GM23338 (cell line): ENCODE measurements around the gene SRP68. TPM values are rescaled to one million over a fixed set of nuclear protein-coding genes. Genes with fewer than 3 reads are reported as not detected.

Source experiments
- ATAC-seq: fragments of 200-7000 bp; cut with Tn5 transposase; 3 replicates; pipeline ENCODE4 v1.9.1; 2020
- DNase-seq: peaks from one replicate; pipeline ENCODE4 v3.0.0-alpha.2; 2015; ENCODE audit warnings: low spot score
- H2AFZ ChIP-seq: fragments of 200-600 bp; sonication (generic); 2 replicates; pipeline ENCODE4 v1.8.0; 2016; ENCODE audit warnings: antibody characterized with exemption, mild to moderate bottlenecking, moderate library complexity
- H3F3A ChIP-seq: fragments of 200-600 bp; sonication (generic); replicated peaks from 2 replicates; pipeline ENCODE4 v1.8.0; 2017; ENCODE audit warnings: antibody characterized with exemption, mixed run types, low read depth
- H3K27ac ChIP-seq: fragments of 200-600 bp; sonication (generic); 2 replicates; pipeline ENCODE4 v1.6.1; 2016; ENCODE audit warnings: low read depth
- H3K27me3 ChIP-seq: fragments of 200-600 bp; sonication (generic); 2 replicates; pipeline ENCODE4 v1.8.0; 2016; ENCODE audit warnings: mild to moderate bottlenecking, mixed run types, moderate library complexity; ENCODE audit not compliant: insufficient read depth
- H3K36me3 ChIP-seq: fragments of 200-600 bp; sonication (generic); 2 replicates; pipeline ENCODE4 v1.8.0; 2016; ENCODE audit warnings: mild to moderate bottlenecking; ENCODE audit not compliant: insufficient read depth
- H3K4me1 ChIP-seq: fragments of 200-600 bp; sonication (generic); 2 replicates; pipeline ENCODE4 v1.8.0; 2016; ENCODE audit warnings: mild to moderate bottlenecking, moderate library complexity; ENCODE audit not compliant: insufficient read depth
- H3K4me2 ChIP-seq: fragments of 200-600 bp; sonication (generic); 2 replicates; pipeline ENCODE4 v1.7.1; 2017; ENCODE audit warnings: mixed run types
- H3K4me3 ChIP-seq: fragments of 200-600 bp; sonication (generic); 2 replicates; pipeline ENCODE4 v1.6.1; 2016; ENCODE audit warnings: mixed run types
- H3K79me2 ChIP-seq: fragments of 200-600 bp; sonication (generic); replicated peaks from 2 replicates; pipeline ENCODE4 v1.8.0; 2017; ENCODE audit warnings: mild to moderate bottlenecking; ENCODE audit not compliant: insufficient read depth
- H3K9me2 ChIP-seq: fragments of 200-600 bp; sonication (generic); 2 replicates; pipeline ENCODE4 v1.8.0; 2017; ENCODE audit not compliant: insufficient read depth
- H4K20me1 ChIP-seq: fragments of 200-600 bp; sonication (generic); replicated peaks from 2 replicates; pipeline ENCODE4 v1.8.0; 2017; ENCODE audit warnings: mild to moderate bottlenecking; ENCODE audit not compliant: insufficient read depth
- H3K27ac Mint-ChIP-seq: 2 replicates; pipeline ENCODE4 v1.8.0; 2020; ENCODE audit warnings: inconsistent platforms, mild to moderate bottlenecking, moderate library complexity, mixed read lengths
- H3K27me3 Mint-ChIP-seq: 3 replicates; pipeline ENCODE4 v1.8.0; 2022; ENCODE audit warnings: low read depth, mild to moderate bottlenecking, moderate library complexity, mixed read lengths, inconsistent platforms; ENCODE audit not compliant: insufficient read depth, poor library complexity
- H3K36me3 Mint-ChIP-seq: 3 replicates; pipeline ENCODE4 v1.8.0; 2021; ENCODE audit warnings: low read depth, mild to moderate bottlenecking, inconsistent platforms, moderate library complexity, mixed read lengths
- H3K4me1 Mint-ChIP-seq: 3 replicates; pipeline ENCODE4 v1.8.0; 2020; ENCODE audit warnings: mild to moderate bottlenecking, inconsistent platforms, mixed read lengths
- H3K4me3 Mint-ChIP-seq: 3 replicates; pipeline ENCODE4 v1.8.0; 2021; ENCODE audit warnings: moderate library complexity, mild to moderate bottlenecking, inconsistent platforms, mixed read lengths
- H3K9me3 Mint-ChIP-seq: 3 replicates; pipeline ENCODE4 v1.8.0; 2020; ENCODE audit warnings: moderate library complexity, mild to moderate bottlenecking, inconsistent platforms, mixed read lengths
- CREB1 ChIP-seq: fragments of 250-450 bp; sonication (Bioruptor Pico); IDR thresholded peaks from 2 replicates; pipeline ENCODE4 v1.5.0; 2020; ENCODE audit warnings: low read depth, mild to moderate bottlenecking, moderate library complexity
- EZH2 ChIP-seq: fragments of 200-600 bp; sonication (generic); IDR thresholded peaks from one replicate; pipeline ENCODE4 v1.8.0; 2017; ENCODE audit warnings: antibody characterized with exemption, mild to moderate bottlenecking, low read depth; ENCODE audit not compliant: unreplicated experiment
- NANOG ChIP-seq: IDR thresholded peaks from 2 replicates; pipeline ENCODE4 v1.6.1; 2016; ENCODE audit warnings: antibody characterized with exemption, borderline replicate concordance
- STAT1 ChIP-seq: IDR thresholded peaks from one replicate; pipeline ENCODE4 v1.6.1; 2016; ENCODE audit warnings: antibody characterized with exemption; ENCODE audit not compliant: unreplicated experiment
- ZNF114 ChIP-seq: fragments of 250-450 bp; sonication (Bioruptor Pico); IDR thresholded peaks from 2 replicates; pipeline ENCODE4 v1.5.0; 2020; ENCODE audit warnings: mild to moderate bottlenecking, moderate library complexity
- polyA plus RNA-seq: library from polyadenylated mRNA; unstranded; fragments of >200 nt; fragmentation: Nextera tagmentation; extraction: Ambion mirVana; gene quantifications from 2 replicates; pipeline ENCODE4 v1.2.1, GENCODE V29; 2016
- total RNA-seq: library from RNA; depleted of rRNA; stranded (reverse); fragments of >200 nt; shearing (Covaris generic); gene quantifications from 2 replicates; pipeline ENCODE4 v1.2.3, GENCODE V29; 2014
- TF ChIP-seq, protein P1 (sequence below): fragments of 250-450 bp; sonication (Bioruptor Pico); IDR thresholded peaks from 2 replicates; pipeline ENCODE4 v1.5.0; 2020; ENCODE audit warnings: mild to moderate bottlenecking, moderate library complexity
- TF ChIP-seq, protein P2 (sequence below): IDR thresholded peaks from 2 replicates; pipeline ENCODE4 v1.6.1; 2016; ENCODE audit warnings: antibody characterized with exemption
- TF ChIP-seq, protein P3 (sequence below): IDR thresholded peaks from one replicate; pipeline ENCODE4 v1.6.1; 2018; ENCODE audit warnings: antibody characterized with exemption; ENCODE audit not compliant: unreplicated experiment
- TF ChIP-seq, protein P4 (sequence below), 2 experiments: fragments of 200-600 bp in 1 of 2; sonication (generic) in 1 of 2; conservative IDR thresholded peaks; 2 replicates each; pipeline versions ENCODE4 v1.5.1 to v1.6.1; 2016 to 2017; ENCODE audit warnings: antibody characterized with exemption in 2 of 2, low read depth in 2 of 2, mild to moderate bottlenecking in 2 of 2, moderate library complexity in 1 of 2

Gene SRP68
- total and polyA plus RNA-seq, 2 experiments from 2014 or later, result 30.7 to 62.8 TPM

DNA sequence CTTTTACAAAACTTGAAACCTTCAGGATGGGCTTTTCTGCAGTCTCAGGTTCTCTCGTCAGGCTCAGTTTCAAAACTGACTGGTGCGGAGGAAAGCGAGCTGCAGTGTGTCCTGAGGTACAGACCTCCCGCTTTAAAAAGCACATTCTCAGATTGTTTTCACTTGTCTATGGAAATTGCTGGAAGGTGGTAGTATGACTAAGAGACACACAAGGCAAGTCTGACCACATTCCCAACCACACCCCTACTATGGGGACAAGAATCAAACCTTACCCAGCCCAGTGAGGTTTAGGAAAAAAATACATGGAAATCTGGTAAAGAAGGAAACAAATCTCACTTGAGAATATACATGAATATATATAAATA is 18.2 kb downstream of the SRP68 start:
- H3K36me3 Mint-ChIP-seq, result peaks cover 64% of the 10 kb centered on the region
- peaks cover 15% of the 10 kb centered on the region; the same call in 1 of the 2 replicates for H3F3A ChIP-seq
- no peak overlapping the region for H2AFZ ChIP-seq
- peaks cover 3% of the 10 kb centered on the region; the same call in 2 of the 3 replicates for H3K4me1 Mint-ChIP-seq
- peaks cover 8% of the 10 kb centered on the region; the same call in 1 of the 2 replicates for H3K4me1 ChIP-seq
- H3K27me3 Mint-ChIP-seq, result peaks cover 1% of the 10 kb centered on the region
- peaks cover 49% of the 10 kb centered on the region for H3K36me3 ChIP-seq
- no peak for TF ChIP-seq ZNF114
- TF ChIP-seq NANOG, result no peak
- TF ChIP-seq STAT1, result no peak
- TF ChIP-seq, protein P1, sequence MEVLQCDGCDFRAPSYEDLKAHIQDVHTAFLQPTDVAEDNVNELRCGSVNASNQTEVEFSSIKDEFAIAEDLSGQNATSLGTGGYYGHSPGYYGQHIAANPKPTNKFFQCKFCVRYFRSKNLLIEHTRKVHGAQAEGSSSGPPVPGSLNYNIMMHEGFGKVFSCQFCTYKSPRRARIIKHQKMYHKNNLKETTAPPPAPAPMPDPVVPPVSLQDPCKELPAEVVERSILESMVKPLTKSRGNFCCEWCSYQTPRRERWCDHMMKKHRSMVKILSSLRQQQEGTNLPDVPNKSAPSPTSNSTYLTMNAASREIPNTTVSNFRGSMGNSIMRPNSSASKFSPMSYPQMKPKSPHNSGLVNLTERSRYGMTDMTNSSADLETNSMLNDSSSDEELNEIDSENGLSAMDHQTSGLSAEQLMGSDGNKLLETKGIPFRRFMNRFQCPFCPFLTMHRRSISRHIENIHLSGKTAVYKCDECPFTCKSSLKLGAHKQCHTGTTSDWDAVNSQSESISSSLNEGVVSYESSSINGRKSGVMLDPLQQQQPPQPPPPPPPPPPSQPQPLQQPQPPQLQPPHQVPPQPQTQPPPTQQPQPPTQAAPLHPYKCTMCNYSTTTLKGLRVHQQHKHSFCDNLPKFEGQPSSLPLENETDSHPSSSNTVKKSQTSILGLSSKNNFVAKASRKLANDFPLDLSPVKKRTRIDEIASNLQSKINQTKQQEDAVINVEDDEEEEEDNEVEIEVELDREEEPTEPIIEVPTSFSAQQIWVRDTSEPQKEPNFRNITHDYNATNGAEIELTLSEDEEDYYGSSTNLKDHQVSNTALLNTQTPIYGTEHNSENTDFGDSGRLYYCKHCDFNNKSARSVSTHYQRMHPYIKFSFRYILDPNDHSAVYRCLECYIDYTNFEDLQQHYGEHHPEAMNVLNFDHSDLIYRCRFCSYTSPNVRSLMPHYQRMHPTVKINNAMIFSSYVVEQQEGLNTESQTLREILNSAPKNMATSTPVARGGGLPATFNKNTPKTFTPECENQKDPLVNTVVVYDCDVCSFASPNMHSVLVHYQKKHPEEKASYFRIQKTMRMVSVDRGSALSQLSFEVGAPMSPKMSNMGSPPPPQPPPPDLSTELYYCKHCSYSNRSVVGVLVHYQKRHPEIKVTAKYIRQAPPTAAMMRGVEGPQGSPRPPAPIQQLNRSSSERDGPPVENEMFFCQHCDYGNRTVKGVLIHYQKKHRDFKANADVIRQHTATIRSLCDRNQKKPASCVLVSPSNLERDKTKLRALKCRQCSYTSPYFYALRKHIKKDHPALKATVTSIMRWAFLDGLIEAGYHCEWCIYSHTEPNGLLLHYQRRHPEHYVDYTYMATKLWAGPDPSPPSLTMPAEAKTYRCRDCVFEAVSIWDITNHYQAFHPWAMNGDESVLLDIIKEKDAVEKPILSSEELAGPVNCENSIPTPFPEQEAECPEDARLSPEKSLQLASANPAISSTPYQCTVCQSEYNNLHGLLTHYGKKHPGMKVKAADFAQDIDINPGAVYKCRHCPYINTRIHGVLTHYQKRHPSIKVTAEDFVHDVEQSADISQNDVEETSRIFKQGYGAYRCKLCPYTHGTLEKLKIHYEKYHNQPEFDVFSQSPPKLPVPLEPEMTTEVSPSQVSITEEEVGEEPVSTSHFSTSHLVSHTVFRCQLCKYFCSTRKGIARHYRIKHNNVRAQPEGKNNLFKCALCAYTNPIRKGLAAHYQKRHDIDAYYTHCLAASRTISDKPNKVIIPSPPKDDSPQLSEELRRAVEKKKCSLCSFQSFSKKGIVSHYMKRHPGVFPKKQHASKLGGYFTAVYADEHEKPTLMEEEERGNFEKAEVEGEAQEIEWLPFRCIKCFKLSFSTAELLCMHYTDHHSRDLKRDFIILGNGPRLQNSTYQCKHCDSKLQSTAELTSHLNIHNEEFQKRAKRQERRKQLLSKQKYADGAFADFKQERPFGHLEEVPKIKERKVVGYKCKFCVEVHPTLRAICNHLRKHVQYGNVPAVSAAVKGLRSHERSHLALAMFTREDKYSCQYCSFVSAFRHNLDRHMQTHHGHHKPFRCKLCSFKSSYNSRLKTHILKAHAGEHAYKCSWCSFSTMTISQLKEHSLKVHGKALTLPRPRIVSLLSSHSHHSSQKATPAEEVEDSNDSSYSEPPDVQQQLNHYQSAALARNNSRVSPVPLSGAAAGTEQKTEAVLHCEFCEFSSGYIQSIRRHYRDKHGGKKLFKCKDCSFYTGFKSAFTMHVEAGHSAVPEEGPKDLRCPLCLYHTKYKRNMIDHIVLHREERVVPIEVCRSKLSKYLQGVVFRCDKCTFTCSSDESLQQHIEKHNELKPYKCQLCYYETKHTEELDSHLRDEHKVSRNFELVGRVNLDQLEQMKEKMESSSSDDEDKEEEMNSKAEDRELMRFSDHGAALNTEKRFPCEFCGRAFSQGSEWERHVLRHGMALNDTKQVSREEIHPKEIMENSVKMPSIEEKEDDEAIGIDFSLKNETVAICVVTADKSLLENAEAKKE (CRISPR knock-in tag), result no peak
- TF ChIP-seq, protein P2, sequence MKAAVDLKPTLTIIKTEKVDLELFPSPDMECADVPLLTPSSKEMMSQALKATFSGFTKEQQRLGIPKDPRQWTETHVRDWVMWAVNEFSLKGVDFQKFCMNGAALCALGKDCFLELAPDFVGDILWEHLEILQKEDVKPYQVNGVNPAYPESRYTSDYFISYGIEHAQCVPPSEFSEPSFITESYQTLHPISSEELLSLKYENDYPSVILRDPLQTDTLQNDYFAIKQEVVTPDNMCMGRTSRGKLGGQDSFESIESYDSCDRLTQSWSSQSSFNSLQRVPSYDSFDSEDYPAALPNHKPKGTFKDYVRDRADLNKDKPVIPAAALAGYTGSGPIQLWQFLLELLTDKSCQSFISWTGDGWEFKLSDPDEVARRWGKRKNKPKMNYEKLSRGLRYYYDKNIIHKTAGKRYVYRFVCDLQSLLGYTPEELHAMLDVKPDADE, result no peak
- TF ChIP-seq, protein P3, sequence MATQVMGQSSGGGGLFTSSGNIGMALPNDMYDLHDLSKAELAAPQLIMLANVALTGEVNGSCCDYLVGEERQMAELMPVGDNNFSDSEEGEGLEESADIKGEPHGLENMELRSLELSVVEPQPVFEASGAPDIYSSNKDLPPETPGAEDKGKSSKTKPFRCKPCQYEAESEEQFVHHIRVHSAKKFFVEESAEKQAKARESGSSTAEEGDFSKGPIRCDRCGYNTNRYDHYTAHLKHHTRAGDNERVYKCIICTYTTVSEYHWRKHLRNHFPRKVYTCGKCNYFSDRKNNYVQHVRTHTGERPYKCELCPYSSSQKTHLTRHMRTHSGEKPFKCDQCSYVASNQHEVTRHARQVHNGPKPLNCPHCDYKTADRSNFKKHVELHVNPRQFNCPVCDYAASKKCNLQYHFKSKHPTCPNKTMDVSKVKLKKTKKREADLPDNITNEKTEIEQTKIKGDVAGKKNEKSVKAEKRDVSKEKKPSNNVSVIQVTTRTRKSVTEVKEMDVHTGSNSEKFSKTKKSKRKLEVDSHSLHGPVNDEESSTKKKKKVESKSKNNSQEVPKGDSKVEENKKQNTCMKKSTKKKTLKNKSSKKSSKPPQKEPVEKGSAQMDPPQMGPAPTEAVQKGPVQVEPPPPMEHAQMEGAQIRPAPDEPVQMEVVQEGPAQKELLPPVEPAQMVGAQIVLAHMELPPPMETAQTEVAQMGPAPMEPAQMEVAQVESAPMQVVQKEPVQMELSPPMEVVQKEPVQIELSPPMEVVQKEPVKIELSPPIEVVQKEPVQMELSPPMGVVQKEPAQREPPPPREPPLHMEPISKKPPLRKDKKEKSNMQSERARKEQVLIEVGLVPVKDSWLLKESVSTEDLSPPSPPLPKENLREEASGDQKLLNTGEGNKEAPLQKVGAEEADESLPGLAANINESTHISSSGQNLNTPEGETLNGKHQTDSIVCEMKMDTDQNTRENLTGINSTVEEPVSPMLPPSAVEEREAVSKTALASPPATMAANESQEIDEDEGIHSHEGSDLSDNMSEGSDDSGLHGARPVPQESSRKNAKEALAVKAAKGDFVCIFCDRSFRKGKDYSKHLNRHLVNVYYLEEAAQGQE, result no peak
- TF ChIP-seq, protein P4, sequence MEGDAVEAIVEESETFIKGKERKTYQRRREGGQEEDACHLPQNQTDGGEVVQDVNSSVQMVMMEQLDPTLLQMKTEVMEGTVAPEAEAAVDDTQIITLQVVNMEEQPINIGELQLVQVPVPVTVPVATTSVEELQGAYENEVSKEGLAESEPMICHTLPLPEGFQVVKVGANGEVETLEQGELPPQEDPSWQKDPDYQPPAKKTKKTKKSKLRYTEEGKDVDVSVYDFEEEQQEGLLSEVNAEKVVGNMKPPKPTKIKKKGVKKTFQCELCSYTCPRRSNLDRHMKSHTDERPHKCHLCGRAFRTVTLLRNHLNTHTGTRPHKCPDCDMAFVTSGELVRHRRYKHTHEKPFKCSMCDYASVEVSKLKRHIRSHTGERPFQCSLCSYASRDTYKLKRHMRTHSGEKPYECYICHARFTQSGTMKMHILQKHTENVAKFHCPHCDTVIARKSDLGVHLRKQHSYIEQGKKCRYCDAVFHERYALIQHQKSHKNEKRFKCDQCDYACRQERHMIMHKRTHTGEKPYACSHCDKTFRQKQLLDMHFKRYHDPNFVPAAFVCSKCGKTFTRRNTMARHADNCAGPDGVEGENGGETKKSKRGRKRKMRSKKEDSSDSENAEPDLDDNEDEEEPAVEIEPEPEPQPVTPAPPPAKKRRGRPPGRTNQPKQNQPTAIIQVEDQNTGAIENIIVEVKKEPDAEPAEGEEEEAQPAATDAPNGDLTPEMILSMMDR (conservative IDR thresholded peaks at IDR 0.05; ENCODE audit: low read depth in 2 of 2), result no peak
- no peak for TF ChIP-seq EZH2
- TF ChIP-seq CREB1, result no peak
- H3K9me2 ChIP-seq, result no peaks in the 10 kb centered on the region
- no peak overlapping the region for H3K27ac Mint-ChIP-seq
- H3K4me3 Mint-ChIP-seq, result no peak overlapping the region
- no peak for DNase-seq
- ATAC-seq, result no peak
- no peak overlapping the region for H3K4me3 ChIP-seq
- peaks cover 14% of the 10 kb centered on the region; the same call in 1 of the 2 replicates for H3K79me2 ChIP-seq
- peaks cover 18% of the 10 kb centered on the region for H4K20me1 ChIP-seq
- H3K9me3 Mint-ChIP-seq, result no peaks in the 10 kb centered on the region
- no peaks in the 10 kb centered on the region for H3K27me3 ChIP-seq
- no peak overlapping the region for H3K4me2 ChIP-seq
- 0 out of 2 replicates have a peak overlapping the region, but pooled peaks have one; percentile 63 for H3K27ac ChIP-seq
